SK-N-SH (cell line): ENCODE data around the gene PTPN6. TPM values are rescaled to one million over a fixed set of nuclear protein-coding genes. Genes with fewer than 3 reads are reported as not detected.

Experiments
- CTCF ChIA-PET: fragments of 300-600, 350-600 bp; formaldehyde crosslinking; extraction: SDS; loops from one replicate; lab custom pipeline; 2021; lab: Yijun Ruan, JAX
- POLR2A ChIA-PET: fragments of 350-600 bp; sonication (Branson Sonifier 250); formaldehyde crosslinking; extraction: SDS; loops from one replicate; lab custom pipeline; 2020; ENCODE audit warnings: antibody characterized with exemption, inconsistent platforms; lab: Yijun Ruan, JAX
- DNase-seq: peaks from one replicate; pipeline ENCODE4 v3.0.0; 2012
- H2AFZ ChIP-seq: fragments of 200-600 bp; sonication (generic); 2 replicates; pipeline ENCODE4 v1.8.1; 2016; ENCODE audit warnings: antibody characterized with exemption, mild to moderate bottlenecking, low read depth
- H3F3A ChIP-seq: fragments of 200-600 bp; sonication (generic); replicated peaks from 2 replicates; pipeline ENCODE3; 2016; ENCODE audit warnings: antibody characterized with exemption, mild to moderate bottlenecking; ENCODE audit not compliant: insufficient read depth
- H3K27ac ChIP-seq, 2 experiments: fragments of 200-500 bp in 1 of 2; fragments of 200-600 bp in 1 of 2; sonication (Bioruptor generic) in 1 of 2; sonication (generic), shearing (Covaris generic) in 1 of 2; 2 replicates each; pipeline versions ENCODE4 v1.5.1 to v1.6.1; 2014 to 2016; ENCODE audit warnings: low read depth in 2 of 2, inconsistent platforms in 1 of 2, low read length in 1 of 2, mild to moderate bottlenecking in 1 of 2, mixed read lengths in 1 of 2
- H3K27me3 ChIP-seq: fragments of 200-600 bp; sonication (generic), shearing (Covaris generic); 2 replicates; pipeline ENCODE4 v1.6.1; 2016; ENCODE audit warnings: mixed run types; ENCODE audit not compliant: insufficient read depth
- H3K36me3 ChIP-seq, 2 experiments: fragments of 200-500 bp in 1 of 2; fragments of 200-600 bp in 1 of 2; sonication (Bioruptor generic) in 1 of 2; sonication (generic) in 1 of 2; replicated peaks in 1 of 2; 2 replicates each; pipeline versions ENCODE3 to v1.5.1; 2014 to 2016; ENCODE audit warnings: low read length in 1 of 2, mild to moderate bottlenecking in 1 of 2; ENCODE audit not compliant: insufficient read depth in 2 of 2, control insufficient read depth in 1 of 2
- H3K4me1 ChIP-seq, 2 experiments: fragments of 200-500 bp in 1 of 2; fragments of 200-600 bp in 1 of 2; sonication (Bioruptor generic) in 1 of 2; sonication (generic), shearing (Covaris generic) in 1 of 2; 2 replicates each; pipeline versions ENCODE4 v1.5.1 to v1.6.1; 2014 to 2016; ENCODE audit warnings: low read depth in 1 of 2, low read length in 1 of 2, mixed run types in 1 of 2; ENCODE audit not compliant: insufficient read depth in 2 of 2, control insufficient read depth in 1 of 2
- H3K4me2 ChIP-seq: fragments of 200-600 bp; sonication (generic), shearing (Covaris generic); 2 replicates; pipeline ENCODE4 v1.6.1; 2017; ENCODE audit warnings: mixed run types
- H3K4me3 ChIP-seq, 2 experiments: fragments of 200-500 bp in 1 of 2; fragments of 200-600 bp in 1 of 2; sonication (Bioruptor generic) in 1 of 2; sonication (generic), shearing (Covaris generic) in 1 of 2; 2 replicates each; pipeline versions ENCODE4 v1.5.1 to v1.8.1; 2014 to 2016; ENCODE audit warnings: low read depth in 2 of 2, inconsistent platforms in 1 of 2, low read length in 1 of 2, mild to moderate bottlenecking in 1 of 2, mixed read lengths in 1 of 2, moderate library complexity in 1 of 2
- H3K79me2 ChIP-seq: fragments of 200-600 bp; sonication (generic); 2 replicates; pipeline ENCODE4 v1.8.1; 2017; ENCODE audit warnings: mild to moderate bottlenecking; ENCODE audit not compliant: insufficient read depth
- H3K9ac ChIP-seq: fragments of 200-600 bp; sonication (generic); 2 replicates; pipeline ENCODE4 v1.6.1; 2017; ENCODE audit warnings: mixed run types
- H3K9me2 ChIP-seq: fragments of 200-600 bp; sonication (generic); 2 replicates; pipeline ENCODE4 v1.6.1; 2017; ENCODE audit warnings: mixed run types
- H3K9me3 ChIP-seq: fragments of 200-600 bp; sonication (generic); 2 replicates; pipeline ENCODE4 v1.6.1; 2017; ENCODE audit warnings: mixed run types, mild to moderate bottlenecking, moderate library complexity
- H4K20me1 ChIP-seq: fragments of 200-600 bp; sonication (generic); 2 replicates; pipeline ENCODE4 v1.6.1; 2017; ENCODE audit warnings: mild to moderate bottlenecking, mixed run types; ENCODE audit not compliant: insufficient read depth
- CTCF ChIP-seq: fragments of 200-600 bp; sonication (generic); IDR thresholded peaks from 2 replicates; pipeline ENCODE4 v1.6.1; 2017; ENCODE audit warnings: antibody characterized with exemption, mild to moderate bottlenecking, moderate library complexity
- EP300 ChIP-seq, 2 experiments: IDR thresholded peaks; 2 replicates each; pipeline versions ENCODE4 v1.4.0 to v1.6.1; 2012; ENCODE audit warnings: borderline replicate concordance in 1 of 2, low read depth in 1 of 2, low read length in 1 of 2
- FOSL2 ChIP-seq: IDR thresholded peaks from 2 replicates; pipeline ENCODE4 v1.4.0; 2012; ENCODE audit warnings: low read depth, mild to moderate bottlenecking, moderate library complexity, borderline replicate concordance
- GABPA ChIP-seq: IDR thresholded peaks from 2 replicates; pipeline ENCODE4 v1.4.0; 2012; ENCODE audit warnings: low read depth, mild to moderate bottlenecking
- GATA2 ChIP-seq: sonication (generic); formaldehyde crosslinking; IDR thresholded peaks from 2 replicates; pipeline ENCODE4 v1.5.0; 2020; ENCODE audit warnings: mild to moderate bottlenecking, missing genetic modification reagents
- MAX ChIP-seq: IDR thresholded peaks from 2 replicates; pipeline ENCODE4 v1.4.0; 2012; ENCODE audit warnings: low read depth
- MXI1 ChIP-seq: IDR thresholded peaks from 2 replicates; pipeline ENCODE4 v1.6.1; 2012; ENCODE audit warnings: mild to moderate bottlenecking, low read depth, low read length, improper control_type of control experiment
- RXRA ChIP-seq: IDR thresholded peaks from 2 replicates; pipeline ENCODE4 v1.4.0; 2012; ENCODE audit warnings: low read depth, mild to moderate bottlenecking, borderline replicate concordance
- TEAD4 ChIP-seq: IDR thresholded peaks from 2 replicates; pipeline ENCODE4 v1.4.0; 2012; ENCODE audit warnings: mild to moderate bottlenecking, borderline replicate concordance; ENCODE audit not compliant: insufficient read depth
- USF1 ChIP-seq: IDR thresholded peaks from 2 replicates; pipeline ENCODE4 v1.4.0; 2012; ENCODE audit warnings: low read depth, borderline replicate concordance
- USF2 ChIP-seq: fragments of 150-350 bp; IDR thresholded peaks from 2 replicates; pipeline ENCODE4 v1.6.1; 2017; ENCODE audit warnings: antibody characterized with exemption, low read length, low read depth, borderline replicate concordance
- WGBS: methylation state at CpG from one replicate; pipeline ENCODE4 v1.1.6; 2017; ENCODE audit warnings: low lambda C conversion rate; 5-methylcytosine and 5-hydroxymethylcytosine counted together
- polyA plus RNA-seq, 3 experiments: library from polyadenylated mRNA; depleted of rRNA; stranded (reverse); fragments of >200 nt; gene quantifications; 2 replicates each; pipeline ENCODE4 v1.2.3, GENCODE V29; 2012

The PTPN6 gene
- polyA plus RNA-seq, 1 of the 3 experiments (the other 2 are of a cell fraction) = 0.12 TPM

- no peaks in the 10 kb centered on the region for H3K27me3 ChIP-seq
Observed at GRCh38 chr12:6912164-6912935, 38.8 kb upstream of the PTPN6 start.

GRCh38 chr12:6914246-6914946 lies 36.8 kb upstream of the PTPN6 start, which contains the start of gene ENO2:
Gene ENO2, plus strand, starts transcription at chr12:6914580. Its CDS starts 1,253 bp downstream, at chr12:6915833.
- H3K9ac ChIP-seq = peak within 1 kb of the TSS; percentile 75
- CTCF ChIA-PET = interaction anchor here (0.7 to 9.6 kb wide), 8 partner anchors 11 to 47 kb away, joined by 3 to 62 read pairs (median 6); partner anchors contain the start of genes C12orf57, RNU7-1 and SPSB2
- H3K9me2 ChIP-seq = no peaks in the 10 kb centered on the region
- peaks cover 14 to 18% of the 10 kb centered on the region in 2 experiments; a peak in 2 of 4 replicates for H3K4me1 ChIP-seq
- peak within 1 kb of the TSS; percentile 91 for H2AFZ ChIP-seq
- WGBS = 8% methylated on average over 15 of the region's 68 CpGs
- H3K4me2 ChIP-seq = peak within 1 kb of the TSS; percentile 97
- no peaks in the 10 kb centered on the region for H3K9me3 ChIP-seq
- DNase-seq = peak; percentile 91
- POLR2A ChIA-PET = interaction anchor here (0.7 to 4.2 kb wide), 11 partner anchors 9 to 49 kb away, joined by 3 to 21 read pairs (median 4); partner anchors contain the start of genes ATN1, C12orf57, RNU7-1 and SPSB2
- peak within 1 kb of the TSS; percentile 49 to 82 for H3K27ac ChIP-seq
- H3K79me2 ChIP-seq = peaks cover 13% of the 10 kb centered on the region; the same call in 1 of the 2 replicates
- no peaks in the 10 kb centered on the region for H4K20me1 ChIP-seq
- peak within 1 kb of the TSS; percentile 69 to 92 for H3K4me3 ChIP-seq
- H3F3A ChIP-seq = peaks cover 4% of the 10 kb centered on the region
- peaks cover 0 to 7% of the 10 kb centered on the region in 2 experiments for H3K36me3 ChIP-seq
- peak; percentile 21; the same call in 1 of the 2 replicates for TF ChIP-seq USF2
- TF ChIP-seq MXI1 = peak; percentile 29; the same call in 1 of the 2 replicates
- TF ChIP-seq GABPA = no peak
- TF ChIP-seq USF1 = peak; percentile 89
- peak; percentile 36; the same call in 1 of the 2 replicates for TF ChIP-seq MAX
- no peak for TF ChIP-seq TEAD4
- TF ChIP-seq FOSL2 = peak; percentile 64; the same call in 1 of the 2 replicates
- TF ChIP-seq RXRA = no peak
- no peaks in the 10 kb centered on the region for H3K27me3 ChIP-seq

More at GRCh38 chr12:6912164-6912935, 38.8 kb upstream of the PTPN6 start:
- H3K36me3 ChIP-seq = peaks cover 0 to 5% of the 10 kb centered on the region in 2 experiments
- TF ChIP-seq RXRA = no peak
- no peak for TF ChIP-seq CTCF
- TF ChIP-seq EP300 (IDR thresholded peaks at IDR 0.05; ENCODE audit: borderline replicate concordance in 1 of 2, low read depth in 1 of 2, low read length in 1 of 2) = no peak
- no peak for TF ChIP-seq GATA2
- TF ChIP-seq TEAD4 = no peak
- TF ChIP-seq USF1 = no peak
- no peak for TF ChIP-seq MXI1
- H3K79me2 ChIP-seq = peaks cover 13% of the 10 kb centered on the region; the same call in 1 of the 2 replicates
- no peak overlapping the region for H2AFZ ChIP-seq
- ChIA-PET POLR2A (interaction anchor here (1.1 to 4.2 kb wide), 5 partner anchors 10 to 46 kb away, joined by 3 to 21 read pairs (median 7); no protein-coding TSS in a partner anchor), CTCF (interaction anchor here (0.6 to 9.6 kb wide), 11 partner anchors 13 to 232 kb away, joined by 3 to 62 read pairs (median 5); partner anchors contain the start of genes C12orf57 and RNU7-1)
- no peak overlapping the region for H3K27ac ChIP-seq
- H3K4me2 ChIP-seq = no peak overlapping the region
- H3K9me3 ChIP-seq = no peaks in the 10 kb centered on the region
- H3F3A ChIP-seq = peaks cover 4% of the 10 kb centered on the region
- H3K9me2 ChIP-seq = no peaks in the 10 kb centered on the region
- no peak overlapping the region for H3K9ac ChIP-seq
- DNase-seq = no peak
- H3K4me1 ChIP-seq = peaks cover 14 to 18% of the 10 kb centered on the region in 2 experiments; a peak in 2 of 4 replicates
- 96% methylated on average over 15 of the region's 15 CpGs for WGBS
- no peak overlapping the region for H3K4me3 ChIP-seq
- H4K20me1 ChIP-seq = no peaks in the 10 kb centered on the region
